Stimulated activated CD8-positive, alpha-beta memory T cell treated with anti-CD3 and anti-CD28 coated beads, Interleukin-7, amount 100 ng/mL, for 1 hour (primary cell): Measurements from ENCODE around the gene CFAP298.
"Not testable (repeated sequence)": the region's sequence is repeated elsewhere in the genome, so short reads cannot be mapped to it uniquely, and the experiment has no call there.

Experiments
- DNase-seq, 2 donors: peaks; one replicate each; pipeline ENCODE4 v3.0.0-alpha.2; 2020; ENCODE audit warnings: low read depth in 2 of 2

The CFAP298 gene, protein sequence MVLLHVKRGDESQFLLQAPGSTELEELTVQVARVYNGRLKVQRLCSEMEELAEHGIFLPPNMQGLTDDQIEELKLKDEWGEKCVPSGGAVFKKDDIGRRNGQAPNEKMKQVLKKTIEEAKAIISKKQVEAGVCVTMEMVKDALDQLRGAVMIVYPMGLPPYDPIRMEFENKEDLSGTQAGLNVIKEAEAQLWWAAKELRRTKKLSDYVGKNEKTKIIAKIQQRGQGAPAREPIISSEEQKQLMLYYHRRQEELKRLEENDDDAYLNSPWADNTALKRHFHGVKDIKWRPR

DNA sequence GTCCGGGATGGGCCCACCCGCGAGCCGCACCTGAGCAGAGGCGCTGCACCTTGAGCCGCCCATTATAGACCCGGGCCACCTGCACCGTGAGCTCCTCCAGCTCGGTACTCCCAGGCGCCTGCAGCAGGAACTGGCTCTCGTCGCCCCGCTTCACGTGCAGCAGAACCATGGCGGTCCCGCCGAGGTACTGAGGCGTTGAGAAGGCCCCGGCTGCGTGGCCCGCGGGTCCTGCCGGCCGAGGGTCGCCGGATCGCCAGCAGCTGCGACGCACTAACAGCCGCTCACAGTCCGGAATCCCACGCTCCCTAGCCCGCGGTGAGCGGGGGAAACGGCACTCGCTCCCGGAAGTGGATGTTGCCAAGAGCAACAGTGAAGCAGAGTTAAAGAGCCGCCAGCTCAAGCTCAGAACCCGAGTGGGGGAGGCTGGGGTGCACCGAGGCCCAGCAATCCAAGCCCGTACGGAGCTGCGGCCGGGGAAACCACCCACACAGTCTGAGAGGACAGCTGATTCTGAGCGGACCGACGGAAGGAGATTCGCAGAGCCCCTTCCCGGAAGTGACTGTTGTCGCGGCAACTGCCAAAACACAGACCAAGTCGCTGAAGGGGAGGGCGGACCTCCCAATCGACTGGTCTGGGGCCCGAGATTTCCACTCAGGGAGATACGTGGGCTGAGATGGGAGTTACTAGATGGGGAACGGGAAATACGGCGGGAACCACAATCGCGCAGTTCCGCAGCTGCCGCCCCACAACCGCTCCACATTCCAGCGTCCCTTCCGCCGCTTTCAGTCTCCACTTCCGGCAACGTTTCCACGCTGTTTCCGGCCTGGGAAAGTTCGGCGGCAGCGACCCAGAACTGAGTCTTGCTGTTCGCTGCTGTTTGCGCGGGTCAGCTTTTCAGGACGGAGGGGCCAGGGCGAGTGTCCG lies at the start of gene CFAP298:
Gene CFAP298 (minus strand): TSS at position 303 of the 924 bp plus-strand sequence. CDS start 134 bp downstream, at position 169.
- peak; percentile 67 to 77 for DNase-seq

DNA sequence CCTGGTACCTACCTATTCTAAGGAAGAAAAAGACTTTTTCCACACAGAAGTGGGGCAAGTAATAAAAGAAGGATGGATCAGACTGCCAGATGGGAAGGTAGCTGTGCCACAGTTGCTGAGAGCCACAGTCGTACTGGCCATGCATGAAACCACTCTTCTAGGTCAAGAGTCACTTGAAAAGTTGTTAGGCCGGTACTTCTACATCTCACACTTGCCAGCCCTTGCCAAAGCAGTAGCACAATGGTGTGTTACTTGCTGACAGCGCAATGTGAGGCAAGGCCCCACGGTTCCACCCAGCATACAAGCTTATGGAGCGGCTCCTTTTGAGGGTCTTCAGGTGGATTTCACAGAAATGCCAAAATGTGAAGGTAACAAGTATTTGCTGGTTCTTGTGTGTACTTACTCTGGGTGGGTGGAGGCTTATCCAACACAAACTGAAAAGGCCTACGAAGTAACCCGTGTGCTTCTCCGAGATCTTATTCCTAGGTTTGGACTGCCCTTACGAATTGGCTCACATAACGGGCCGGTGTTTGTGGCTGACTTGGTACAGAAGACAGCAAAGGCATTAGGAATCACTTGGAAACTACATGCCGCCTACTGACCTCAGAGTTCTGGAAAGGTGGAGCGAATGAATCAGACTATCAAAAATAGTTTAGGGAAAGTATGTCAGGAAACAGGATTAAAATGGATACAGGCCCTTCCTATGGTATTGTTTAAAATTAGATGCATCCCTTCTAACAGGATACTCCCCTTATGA lies 49.0 kb upstream of the CFAP298 start:
- DNase-seq, result not testable (repeated sequence)

DNA sequence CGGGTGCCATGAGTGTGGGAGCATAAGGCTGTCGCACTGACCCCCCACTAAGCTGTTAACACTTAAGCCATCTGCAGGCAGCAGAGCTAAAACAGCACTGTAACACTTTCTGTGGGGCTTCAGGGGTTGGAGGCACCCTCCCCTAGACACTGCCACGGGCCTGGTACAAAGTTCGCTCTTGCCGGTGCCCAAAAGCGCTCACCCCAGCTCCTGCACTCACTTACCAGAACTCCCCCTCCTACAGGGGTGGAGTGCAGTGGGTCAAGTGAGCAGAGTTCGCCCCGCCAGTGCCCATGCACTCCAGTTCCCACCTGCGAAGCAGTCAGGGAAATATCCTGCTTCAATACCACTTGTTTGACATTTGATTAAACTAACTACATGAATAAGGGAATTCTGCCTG lies 46.3 kb upstream of the CFAP298 start:
- DNase-seq, result no peak

DNA sequence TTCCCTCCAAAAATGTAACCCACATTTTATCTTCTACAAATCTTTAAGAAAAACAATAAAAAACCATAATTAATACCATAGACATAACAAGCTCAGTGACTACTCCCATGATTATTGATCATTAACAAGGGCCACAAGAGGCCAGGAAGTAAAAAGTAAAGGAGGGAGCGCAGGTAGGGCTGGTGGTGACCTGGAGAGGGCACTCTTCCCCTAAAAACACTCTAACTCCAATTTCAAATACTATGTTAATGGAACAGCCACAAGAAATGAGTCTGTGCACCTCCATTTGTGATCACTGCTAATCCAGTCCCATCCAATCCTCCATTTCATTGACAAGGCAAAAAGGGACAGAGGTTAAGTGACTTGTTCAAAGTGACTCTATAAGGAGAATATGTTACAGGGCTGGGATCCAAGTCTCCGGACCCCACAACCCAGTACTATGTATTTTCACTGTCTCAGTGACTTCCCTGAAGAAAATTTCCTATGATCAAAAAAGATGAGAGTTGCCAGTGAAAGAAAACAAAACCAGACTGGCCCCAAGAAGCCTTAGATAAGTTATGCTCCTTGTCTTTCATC lies 41.2 kb upstream of the CFAP298 start:
- DNase-seq, result no peak

DNA sequence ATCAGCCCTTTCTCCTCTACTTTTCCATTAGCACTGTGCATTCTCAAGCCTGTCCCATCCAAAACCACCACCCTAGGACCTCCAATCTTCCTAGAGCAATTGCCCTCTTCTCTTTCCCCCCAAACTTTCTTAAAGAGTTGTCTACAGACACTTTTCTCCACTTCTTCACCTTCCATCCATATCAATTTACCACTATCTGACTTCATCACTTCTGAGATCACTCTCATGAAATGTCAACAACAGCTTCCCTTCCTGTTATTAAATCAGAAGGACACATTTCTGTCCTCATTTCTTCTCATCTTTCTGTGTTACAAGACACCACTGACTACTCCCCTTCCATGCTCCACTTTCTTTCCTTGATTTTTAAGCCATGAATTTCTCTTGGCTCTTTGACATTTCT lies 36.0 kb upstream of the CFAP298 start:
- DNase-seq, result no peak

DNA sequence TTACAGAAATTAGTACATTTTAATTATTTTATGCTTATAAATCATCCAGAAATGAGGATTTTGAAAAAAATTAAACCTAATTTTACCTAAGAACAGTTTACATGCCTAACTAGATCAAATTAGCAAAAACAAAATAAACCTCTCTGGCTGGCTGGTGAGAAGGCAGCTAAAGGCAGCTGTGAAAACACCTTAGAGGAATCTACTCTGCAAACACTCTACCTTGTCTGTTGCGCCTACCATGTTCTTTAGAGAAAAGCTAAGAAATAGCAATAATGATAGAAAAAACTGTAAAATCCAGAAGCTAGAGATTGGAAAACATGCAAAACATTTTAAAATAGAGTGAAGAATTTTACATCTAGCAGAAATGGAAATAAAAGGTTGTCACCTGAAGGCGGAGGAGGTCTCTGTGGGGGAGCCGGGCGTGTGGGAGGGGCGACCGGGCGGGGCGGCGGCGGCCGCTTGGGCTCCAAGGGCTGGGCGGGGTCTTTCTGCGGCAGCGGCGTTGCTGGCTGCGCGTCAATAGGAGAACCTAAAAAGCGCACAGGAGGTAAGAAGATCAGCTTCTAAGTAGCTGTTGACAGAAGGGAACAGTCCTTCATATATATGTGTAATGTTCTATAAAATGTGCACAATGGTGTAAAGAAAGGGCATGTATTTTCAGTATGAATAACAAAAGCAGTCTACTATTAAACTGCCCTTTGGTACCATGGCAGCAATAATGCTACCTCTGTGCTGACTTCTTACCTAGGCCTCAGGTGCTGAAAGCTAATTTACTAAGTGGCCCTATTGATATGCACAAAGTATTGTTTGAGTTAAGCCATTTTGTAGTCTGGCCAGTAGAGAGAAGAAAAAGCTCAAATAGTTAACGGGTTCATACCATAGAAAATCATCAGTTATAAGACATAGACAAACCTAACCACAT lies 33.3 kb upstream of the CFAP298 start:
- DNase-seq, result no peak

GRCh38 chr21:32641710-32642698 lies 29.8 kb upstream of the CFAP298 start:
- DNase-seq, result no peak

- no peak for DNase-seq
These were observed 14.5 kb upstream of the CFAP298 start for GRCh38 chr21:32626621-32627196.

- not testable (repeated sequence) for DNase-seq
These were observed 6.0 kb upstream of the CFAP298 start for GRCh38 chr21:32618218-32618617.

GRCh38 chr21:32613436-32614043 lies 1.4 kb upstream of the CFAP298 start:
- no peak for DNase-seq

- DNase-seq, result no peak
These were observed 791 bp upstream of the CFAP298 start for GRCh38 chr21:32612999-32613337.

DNA sequence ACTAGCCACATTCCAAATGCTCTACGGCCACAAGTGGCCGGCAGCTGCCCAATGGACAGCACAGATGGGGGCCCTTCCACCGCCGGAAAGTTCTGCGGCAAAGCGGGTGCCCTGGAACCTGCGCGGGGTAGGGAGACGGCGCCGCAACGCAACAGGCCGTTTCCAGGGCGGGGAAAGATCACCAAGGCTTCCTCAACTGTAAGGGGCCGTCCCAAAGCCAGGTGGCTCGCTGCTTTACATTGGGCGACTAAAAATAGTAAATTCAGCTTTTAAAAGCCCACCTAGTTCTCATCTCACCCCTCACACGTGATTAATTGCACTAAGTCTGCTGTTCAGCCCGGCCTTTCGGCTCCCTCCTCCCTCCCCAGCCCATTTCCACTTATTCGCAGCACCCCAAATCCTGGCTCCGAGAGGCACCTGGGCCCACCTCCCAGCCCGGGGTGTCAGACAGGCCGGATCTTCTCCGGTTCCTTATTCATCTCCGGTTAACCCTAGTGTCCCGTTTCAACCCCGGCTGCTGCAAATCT lies 643 bp downstream of the CFAP298 start:
- no peak for DNase-seq

DNA sequence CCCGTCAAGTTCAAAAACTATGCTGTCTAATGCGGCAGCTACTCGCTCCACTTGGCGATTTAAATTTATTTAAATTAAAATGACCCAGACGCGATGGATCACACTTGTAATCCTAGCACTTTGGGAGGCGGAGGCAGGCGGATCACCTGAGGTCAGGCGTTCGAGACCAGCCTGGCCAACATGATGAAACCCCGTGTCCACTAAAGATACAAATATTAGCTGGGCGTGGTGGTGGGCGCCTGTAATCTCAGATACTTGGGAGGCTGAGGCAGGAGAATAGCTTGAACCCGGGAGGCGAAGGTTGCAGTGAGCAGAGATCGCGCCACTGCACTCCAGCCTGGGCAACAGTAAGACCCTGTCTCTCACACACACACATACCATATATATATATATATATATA lies 1.2 kb downstream of the CFAP298 start:
- not testable (repeated sequence) for DNase-seq

DNA sequence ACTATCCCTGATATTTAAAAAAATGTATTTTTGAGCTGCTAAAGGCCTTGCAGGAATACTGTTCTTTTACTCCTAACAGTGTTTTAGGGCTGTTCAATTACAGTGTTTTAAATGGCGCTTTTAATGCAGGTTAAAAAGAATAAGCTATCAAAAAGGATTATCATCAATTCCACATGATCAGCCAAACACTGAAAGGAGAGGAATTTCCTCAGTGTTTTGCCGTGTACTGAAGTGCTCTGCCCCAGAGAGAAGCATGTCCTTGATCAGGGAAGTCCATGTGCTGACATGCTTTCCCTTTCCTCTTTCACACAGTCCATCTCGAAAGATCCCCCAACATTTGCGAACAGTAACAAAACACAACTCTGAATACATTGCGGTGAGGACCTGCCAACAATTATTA lies 3.3 kb downstream of the CFAP298 start:
- DNase-seq, result no peak

DNA sequence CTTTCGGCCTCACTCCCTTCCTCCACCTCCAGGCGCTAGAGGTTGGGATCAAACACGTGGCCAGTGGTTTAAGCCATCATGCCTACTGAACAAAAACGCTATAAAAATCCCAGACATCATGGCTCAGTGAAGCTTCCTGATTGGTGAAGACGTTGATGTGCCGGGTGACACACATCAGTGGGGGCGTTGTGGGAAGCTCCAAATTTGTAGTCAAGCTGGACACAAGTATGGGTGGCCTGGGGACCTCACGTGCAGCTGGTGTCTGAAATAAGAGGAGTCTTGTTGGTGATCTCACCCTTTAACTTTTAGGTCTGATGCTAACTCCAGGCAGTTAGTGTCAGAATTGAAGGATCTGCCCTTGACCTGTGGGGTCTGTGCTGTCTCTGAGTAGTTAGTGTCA lies 6.7 kb downstream of the CFAP298 start:
- no peak for DNase-seq

- DNase-seq, result no peak
These were observed 7.7 kb downstream of the CFAP298 start for GRCh38 chr21:32604464-32604863.

DNA sequence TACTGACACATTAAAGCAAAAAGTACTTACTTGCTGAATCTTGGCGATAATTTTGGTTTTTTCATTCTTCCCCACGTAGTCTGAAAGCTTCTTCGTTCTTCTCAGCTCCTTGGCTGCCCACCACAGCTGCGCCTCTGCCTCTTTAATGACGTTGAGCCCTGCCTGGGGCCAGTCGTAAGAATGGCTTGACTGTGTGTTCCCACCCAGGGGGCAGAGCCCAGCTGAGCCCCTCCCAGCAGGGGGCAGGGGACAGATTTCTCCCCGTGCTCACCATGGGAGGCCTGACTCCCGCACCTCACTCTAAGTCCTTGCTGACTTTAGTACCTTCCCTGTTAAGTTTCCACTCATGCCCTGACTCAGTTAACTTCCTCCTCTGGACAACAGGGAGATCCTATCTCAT lies 9.0 kb downstream of the CFAP298 start:
- DNase-seq, result no peak

GRCh38 chr21:32602099-32602498 lies 10.1 kb downstream of the CFAP298 start:
- no peak for DNase-seq

GRCh38 chr21:32599526-32599925 lies 12.7 kb downstream of the CFAP298 start:
- no peak for DNase-seq
